22Rv1 (cell line): ENCODE data around the gene PROZ.
"Not testable (repeated sequence)": the region's sequence is repeated elsewhere in the genome, so short reads cannot be mapped to it uniquely, and the experiment has no call there.

ENCODE experiments used
- H3K27ac ChIP-seq: fragments of 450-650 bp; 2 replicates; pipeline ENCODE4 v1.5.1; 2017
- ZFX ChIP-seq: fragments of 450-650 bp; IDR thresholded peaks from 2 replicates; pipeline ENCODE4 v1.6.1; 2017; ENCODE audit warnings: antibody characterized with exemption, borderline replicate concordance
- TF ChIP-seq, protein P1 (sequence below): fragments of 450-650 bp; IDR thresholded peaks from 2 replicates; pipeline ENCODE4 v1.5.1; 2017; ENCODE audit warnings: mild to moderate bottlenecking

PROZ gene

DNA sequence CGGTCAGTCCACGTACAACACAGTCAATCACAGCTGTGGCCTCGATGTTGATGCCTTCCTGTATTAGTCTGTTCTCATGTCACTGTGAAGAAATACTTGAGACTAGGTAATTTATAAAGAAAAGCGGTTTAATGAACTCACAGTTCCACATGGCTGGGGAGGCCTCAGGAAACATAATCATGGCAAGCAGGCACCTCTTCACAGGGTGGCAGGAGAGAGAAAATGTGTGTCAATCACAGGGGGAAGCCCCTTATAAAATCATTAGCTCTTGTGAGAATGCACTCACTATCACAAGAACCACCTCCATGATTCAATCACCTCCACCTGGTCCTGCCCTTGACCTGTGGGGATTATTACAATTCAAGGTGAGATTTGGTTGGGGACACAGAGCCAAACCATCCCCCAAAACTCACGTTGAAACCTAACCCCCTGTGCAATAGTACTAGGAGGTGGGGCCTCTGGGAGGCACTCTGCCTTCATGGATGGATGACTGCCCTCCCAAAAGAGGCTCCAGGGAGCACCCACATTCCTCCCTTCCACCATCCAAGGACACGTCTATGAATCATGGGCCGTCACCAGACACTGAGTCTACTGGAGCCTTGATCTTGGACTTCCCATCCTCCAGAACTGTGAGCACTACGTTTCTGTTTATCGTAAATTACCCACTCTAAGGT is 2.3 kb upstream of the PROZ start:
- TF ChIP-seq, protein P1, sequence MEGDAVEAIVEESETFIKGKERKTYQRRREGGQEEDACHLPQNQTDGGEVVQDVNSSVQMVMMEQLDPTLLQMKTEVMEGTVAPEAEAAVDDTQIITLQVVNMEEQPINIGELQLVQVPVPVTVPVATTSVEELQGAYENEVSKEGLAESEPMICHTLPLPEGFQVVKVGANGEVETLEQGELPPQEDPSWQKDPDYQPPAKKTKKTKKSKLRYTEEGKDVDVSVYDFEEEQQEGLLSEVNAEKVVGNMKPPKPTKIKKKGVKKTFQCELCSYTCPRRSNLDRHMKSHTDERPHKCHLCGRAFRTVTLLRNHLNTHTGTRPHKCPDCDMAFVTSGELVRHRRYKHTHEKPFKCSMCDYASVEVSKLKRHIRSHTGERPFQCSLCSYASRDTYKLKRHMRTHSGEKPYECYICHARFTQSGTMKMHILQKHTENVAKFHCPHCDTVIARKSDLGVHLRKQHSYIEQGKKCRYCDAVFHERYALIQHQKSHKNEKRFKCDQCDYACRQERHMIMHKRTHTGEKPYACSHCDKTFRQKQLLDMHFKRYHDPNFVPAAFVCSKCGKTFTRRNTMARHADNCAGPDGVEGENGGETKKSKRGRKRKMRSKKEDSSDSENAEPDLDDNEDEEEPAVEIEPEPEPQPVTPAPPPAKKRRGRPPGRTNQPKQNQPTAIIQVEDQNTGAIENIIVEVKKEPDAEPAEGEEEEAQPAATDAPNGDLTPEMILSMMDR, result no peak
- TF ChIP-seq ZFX, result no peak
- H3K27ac ChIP-seq, result no peak overlapping the region

DNA sequence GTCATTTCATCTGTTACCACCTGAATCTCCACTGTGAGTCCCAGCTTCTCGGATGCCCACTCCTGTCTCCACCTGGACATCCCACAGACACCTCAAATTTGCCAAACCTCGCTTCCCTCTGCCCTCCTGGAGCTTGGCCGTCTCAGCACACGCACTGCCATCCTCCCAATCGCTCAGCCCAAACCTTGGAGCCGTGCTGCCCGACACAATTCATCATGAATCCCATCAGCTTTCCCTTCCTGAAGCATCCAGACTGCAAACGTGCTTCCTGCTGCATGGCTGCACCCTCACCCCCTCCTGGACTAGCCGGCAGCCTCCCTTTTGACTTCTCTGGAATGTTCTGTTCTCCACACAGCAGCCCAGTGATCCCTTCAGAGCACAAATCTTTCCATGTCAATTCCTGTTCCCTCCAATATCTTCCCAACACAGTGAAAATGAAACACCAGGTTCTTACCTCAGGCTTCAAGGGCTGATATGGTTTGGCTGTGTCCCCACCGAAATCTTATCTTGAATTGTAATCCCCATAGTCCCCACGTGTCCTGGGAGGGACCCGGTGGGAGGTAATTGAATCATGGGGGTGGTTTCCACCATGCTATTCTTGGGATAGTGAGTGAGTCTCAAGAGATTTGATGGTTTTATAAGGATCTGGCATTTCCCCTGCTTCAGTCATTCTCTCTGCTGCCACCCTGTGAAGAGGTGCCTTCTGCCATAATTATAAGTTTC is 1.1 kb upstream of the PROZ start:
- TF ChIP-seq, protein P1, result no peak
- no peak for TF ChIP-seq ZFX
- H3K27ac ChIP-seq, result no peak overlapping the region

DNA sequence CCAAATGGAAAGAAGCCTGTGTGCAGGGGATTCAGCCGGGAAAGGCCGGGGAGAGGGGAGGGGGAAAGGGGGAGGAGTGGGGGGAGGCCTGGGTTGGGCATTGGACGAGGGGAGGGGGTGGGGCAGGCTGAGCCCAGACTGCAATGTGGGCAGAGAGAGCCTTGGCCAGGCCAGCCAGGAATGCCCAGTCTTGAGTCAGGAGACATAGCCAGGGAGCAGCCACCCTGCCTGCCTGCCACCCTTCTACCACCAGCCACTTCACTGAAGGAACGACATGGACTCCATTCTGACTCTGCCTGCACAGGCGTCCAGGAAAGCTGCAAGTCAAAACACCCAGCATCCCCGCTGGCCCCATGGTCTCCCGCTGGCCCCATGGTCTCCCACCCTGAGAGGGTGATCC is 498 bp downstream of the PROZ start:
- TF ChIP-seq ZFX, result no peak
- TF ChIP-seq, protein P1, result no peak
- no peak overlapping the region for H3K27ac ChIP-seq

DNA sequence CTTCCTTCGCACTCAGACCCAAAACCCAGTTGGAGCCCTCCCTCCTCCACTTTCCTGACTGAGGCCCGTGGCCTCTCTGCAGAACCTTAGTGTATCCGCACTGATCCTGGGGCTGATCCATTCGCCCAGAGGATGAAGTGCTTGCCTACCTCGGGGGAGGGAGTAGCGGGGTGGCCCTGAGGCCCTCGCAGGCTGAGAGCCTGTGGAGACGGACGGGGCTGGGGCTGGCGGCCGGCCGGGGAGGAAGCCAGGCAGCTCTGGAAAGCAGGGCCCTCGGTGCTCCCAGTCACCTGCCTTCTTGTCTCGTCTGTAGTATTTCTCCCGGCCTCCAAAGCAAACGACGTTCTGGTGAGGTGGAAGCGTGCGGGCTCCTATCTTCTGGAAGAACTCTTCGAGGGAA is 1.3 kb downstream of the PROZ start:
- TF ChIP-seq ZFX, result no peak
- TF ChIP-seq, protein P1, result no peak
- H3K27ac ChIP-seq, result no peak overlapping the region

DNA sequence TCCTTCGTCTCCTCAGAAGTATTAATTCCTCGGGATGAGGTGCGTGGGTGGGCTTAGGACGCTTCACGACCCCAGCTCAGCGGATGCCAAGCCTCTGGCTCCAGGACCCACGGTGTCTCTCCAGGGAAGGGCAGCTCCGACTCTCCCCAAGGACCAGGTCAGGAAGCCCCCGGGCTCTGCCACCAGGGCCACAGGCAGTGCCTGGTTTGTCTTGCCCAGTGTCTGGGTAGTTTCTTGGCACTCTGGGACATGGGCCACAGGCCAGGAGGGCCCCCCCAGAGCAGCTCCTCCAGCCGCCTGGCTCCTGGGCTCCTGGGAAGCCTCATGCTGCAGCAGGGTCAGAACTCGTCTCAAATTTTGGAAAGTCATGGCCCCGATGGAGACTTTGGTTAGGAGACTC is 2.5 kb downstream of the PROZ start:
- no peak for TF ChIP-seq ZFX
- TF ChIP-seq, protein P1, result no peak
- H3K27ac ChIP-seq, result no peak overlapping the region

DNA sequence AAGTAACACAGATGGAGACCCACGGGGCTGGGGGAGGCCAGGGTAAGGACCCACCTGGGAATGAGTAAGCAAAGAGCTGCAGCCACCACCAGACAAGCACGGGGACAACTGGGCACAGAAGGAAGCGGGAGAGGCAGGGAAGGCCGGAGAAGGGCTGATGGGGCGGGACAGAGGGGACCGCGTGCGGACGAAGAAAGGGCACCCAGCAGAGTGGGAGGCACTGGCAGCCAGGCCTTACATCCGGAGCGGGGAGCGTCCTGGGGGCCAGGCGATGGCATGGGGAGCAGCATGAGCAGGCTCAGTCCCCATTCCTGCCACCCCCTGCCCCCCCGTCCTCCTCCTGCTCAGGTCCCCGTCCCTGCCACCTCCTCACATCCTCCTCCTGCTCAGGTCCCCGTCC is 3.0 kb downstream of the PROZ start:
- TF ChIP-seq, protein P1, result no peak
- no peak overlapping the region for H3K27ac ChIP-seq

DNA sequence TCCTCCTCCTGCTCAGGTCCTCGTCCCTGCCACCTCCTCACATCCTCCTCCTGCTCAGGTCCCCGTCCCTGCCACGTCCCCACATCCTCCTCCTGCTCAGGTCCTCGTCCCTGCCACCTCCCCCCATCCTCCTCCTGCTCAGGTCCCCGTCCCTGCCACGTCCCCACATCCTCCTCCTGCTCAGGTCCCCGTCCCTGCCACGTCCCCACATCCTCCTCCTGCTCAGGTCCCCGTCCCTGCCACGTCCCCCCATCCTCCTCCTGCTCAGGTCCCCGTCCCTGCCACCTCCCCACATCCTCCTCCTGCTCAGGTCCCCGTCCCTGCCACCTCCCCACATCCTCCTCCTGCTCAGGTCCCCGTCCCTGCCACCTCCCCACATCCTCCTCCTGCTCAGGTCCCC is 3.5 kb downstream of the PROZ start:
- H3K27ac ChIP-seq, result not testable (repeated sequence)
